NCI-H2171 (cell line): ENCODE measurements around the gene MRRF.
A peak's percentile ranks its signal among the peaks of the same experiment; 100 is the strongest.

Experiments
- DNase-seq: peaks from one replicate; lab custom pipeline; 2025; lab: John Stamatoyannopoulos, UW

MRRF gene

GRCh38 chr9:122264360-122265148 lies at the start of gene MRRF, which contains the start of gene RBM18:
Gene MRRF, plus strand, starts transcription at chr9:122264882. Its CDS starts 6,010 bp downstream, at chr9:122270892.
Gene RBM18, minus strand, starts transcription at chr9:122264840. Its CDS starts 3,348 bp downstream, at chr9:122261492.
- peak; percentile 85 for DNase-seq

GRCh38 chr9:122215663-122216062 lies 49.0 kb upstream of the MRRF start:
- DNase-seq = no peak

- DNase-seq = no peak
Measured at GRCh38 chr9:122216138-122216797, 48.4 kb upstream of the MRRF start.

- no peak for DNase-seq
Measured at GRCh38 chr9:122216798-122217418, 47.8 kb upstream of the MRRF start.

GRCh38 chr9:122217640-122218039 lies 47.0 kb upstream of the MRRF start:
- no peak for DNase-seq

GRCh38 chr9:122218071-122218934 lies 46.4 kb upstream of the MRRF start:
- no peak for DNase-seq

- no peak for DNase-seq
Measured at GRCh38 chr9:122218935-122219855, 45.5 kb upstream of the MRRF start.

- no peak for DNase-seq
Measured at GRCh38 chr9:122219856-122220672, 44.6 kb upstream of the MRRF start.

- DNase-seq = no peak
Measured at GRCh38 chr9:122220673-122221182, 44.0 kb upstream of the MRRF start.

GRCh38 chr9:122221183-122221811 lies 43.4 kb upstream of the MRRF start:
- DNase-seq = peak; percentile 18

- DNase-seq = no peak
Measured at GRCh38 chr9:122222791-122223190, 41.9 kb upstream of the MRRF start.

- DNase-seq = no peak
Measured at GRCh38 chr9:122223435-122223834, 41.2 kb upstream of the MRRF start.

- no peak for DNase-seq
Measured at GRCh38 chr9:122225312-122226141, 39.2 kb upstream of the MRRF start.

GRCh38 chr9:122226142-122226757 lies 38.4 kb upstream of the MRRF start:
- no peak for DNase-seq

GRCh38 chr9:122226758-122227574 lies 37.7 kb upstream of the MRRF start:
- DNase-seq = no peak

GRCh38 chr9:122227575-122227900 lies 37.1 kb upstream of the MRRF start:
- no peak for DNase-seq

GRCh38 chr9:122228191-122228567 lies 36.5 kb upstream of the MRRF start:
- DNase-seq = peak; percentile 30
